ENCODE results near the gene THEM4. TPM values are rescaled to one million over a fixed set of nuclear protein-coding genes. Genes with fewer than 3 reads are reported as not detected.

THEM4 gene
- total and polyA plus RNA-seq, 2 experiments from 2014 or later, result 20.2 to 24.8 TPM

GRCh38 chr1:151843398-151843797 lies 65.9 kb downstream of the THEM4 start:
- H3K9me3 ChIP-seq (ENCODE audit: low read depth), result no peaks in the 10 kb centered on the region
- WGBS (ENCODE audit: low lambda C conversion rate, missing lambda C conversion rate), result 96% methylated on average over 2 of the region's 2 CpGs

GRCh38 chr1:151841141-151841540 lies 68.2 kb downstream of the THEM4 start:
- WGBS (ENCODE audit: low lambda C conversion rate, missing lambda C conversion rate), result 73% methylated on average over 2 of the region's 2 CpGs
- peaks cover 27% of the 10 kb centered on the region for H3K27me3 ChIP-seq
- no peaks in the 10 kb centered on the region for H3K79me2 ChIP-seq
- no peaks in the 10 kb centered on the region for H3K9me3 ChIP-seq (ENCODE audit: low read depth)
- H3K36me3 ChIP-seq (replicated peaks; ENCODE audit: insufficient read depth, low read depth), result no peaks in the 10 kb centered on the region
- no peak overlapping the region for H3K4me3 ChIP-seq
- no peak for TF ChIP-seq EZH2phosphoT487 (IDR thresholded peaks at IDR 0.05; ENCODE audit: low read depth, severe bottlenecking, unreplicated experiment)
- TF ChIP-seq, protein P1, sequence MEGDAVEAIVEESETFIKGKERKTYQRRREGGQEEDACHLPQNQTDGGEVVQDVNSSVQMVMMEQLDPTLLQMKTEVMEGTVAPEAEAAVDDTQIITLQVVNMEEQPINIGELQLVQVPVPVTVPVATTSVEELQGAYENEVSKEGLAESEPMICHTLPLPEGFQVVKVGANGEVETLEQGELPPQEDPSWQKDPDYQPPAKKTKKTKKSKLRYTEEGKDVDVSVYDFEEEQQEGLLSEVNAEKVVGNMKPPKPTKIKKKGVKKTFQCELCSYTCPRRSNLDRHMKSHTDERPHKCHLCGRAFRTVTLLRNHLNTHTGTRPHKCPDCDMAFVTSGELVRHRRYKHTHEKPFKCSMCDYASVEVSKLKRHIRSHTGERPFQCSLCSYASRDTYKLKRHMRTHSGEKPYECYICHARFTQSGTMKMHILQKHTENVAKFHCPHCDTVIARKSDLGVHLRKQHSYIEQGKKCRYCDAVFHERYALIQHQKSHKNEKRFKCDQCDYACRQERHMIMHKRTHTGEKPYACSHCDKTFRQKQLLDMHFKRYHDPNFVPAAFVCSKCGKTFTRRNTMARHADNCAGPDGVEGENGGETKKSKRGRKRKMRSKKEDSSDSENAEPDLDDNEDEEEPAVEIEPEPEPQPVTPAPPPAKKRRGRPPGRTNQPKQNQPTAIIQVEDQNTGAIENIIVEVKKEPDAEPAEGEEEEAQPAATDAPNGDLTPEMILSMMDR (IDR thresholded peaks at IDR 0.05; ENCODE audit: poor library complexity), result no peak
- TF ChIP-seq EZH2 (IDR thresholded peaks at IDR 0.05; ENCODE audit: borderline replicate concordance), result no peak
- no peaks in the 10 kb centered on the region for H4K20me1 ChIP-seq (ENCODE audit: insufficient read depth, poor library complexity, severe bottlenecking)
- no peak overlapping the region for H2AFZ ChIP-seq
- H3K27ac ChIP-seq, result no peak overlapping the region
- no peak for DNase-seq (ENCODE audit: low spot score)
- H3K4me1 ChIP-seq (ENCODE audit: insufficient read depth), result peaks cover 13% of the 10 kb centered on the region
- no peak overlapping the region for H3K4me2 ChIP-seq
- H3K9me2 ChIP-seq (replicated peaks; ENCODE audit: insufficient read depth), result no peaks in the 10 kb centered on the region

More at GRCh38 chr1:151843398-151843797, 65.9 kb downstream of the THEM4 start:
- H2AFZ ChIP-seq, result no peak overlapping the region
- no peak overlapping the region for H3K4me2 ChIP-seq
- no peaks in the 10 kb centered on the region for H3K36me3 ChIP-seq (replicated peaks; ENCODE audit: insufficient read depth, low read depth)
- peaks cover 11% of the 10 kb centered on the region for H3K4me1 ChIP-seq (ENCODE audit: insufficient read depth)
- no peaks in the 10 kb centered on the region for H3K79me2 ChIP-seq
- H3K27ac ChIP-seq, result no peak overlapping the region
- no peak overlapping the region for H3K4me3 ChIP-seq
- H4K20me1 ChIP-seq (ENCODE audit: insufficient read depth, poor library complexity, severe bottlenecking), result no peaks in the 10 kb centered on the region
- peaks cover 17% of the 10 kb centered on the region for H3K27me3 ChIP-seq
- TF ChIP-seq, protein P1 (IDR thresholded peaks at IDR 0.05; ENCODE audit: poor library complexity), result no peak
- TF ChIP-seq EZH2 (IDR thresholded peaks at IDR 0.05; ENCODE audit: borderline replicate concordance), result no peak
- TF ChIP-seq EZH2phosphoT487 (IDR thresholded peaks at IDR 0.05; ENCODE audit: low read depth, severe bottlenecking, unreplicated experiment), result no peak
- no peak for DNase-seq (ENCODE audit: low spot score)
- no peaks in the 10 kb centered on the region for H3K9me2 ChIP-seq (replicated peaks; ENCODE audit: insufficient read depth)

GRCh38 chr1:151840421-151840820 lies 68.9 kb downstream of the THEM4 start:
- no peaks in the 10 kb centered on the region for H3K79me2 ChIP-seq
- no peaks in the 10 kb centered on the region for H3K9me3 ChIP-seq (ENCODE audit: low read depth)
- no peaks in the 10 kb centered on the region for H3K9me2 ChIP-seq (replicated peaks; ENCODE audit: insufficient read depth)
- H3K36me3 ChIP-seq (replicated peaks; ENCODE audit: insufficient read depth, low read depth), result no peaks in the 10 kb centered on the region
- DNase-seq (ENCODE audit: low spot score), result no peak
- H3K27me3 ChIP-seq, result peaks cover 27% of the 10 kb centered on the region
- H2AFZ ChIP-seq, result peak overlapping the region; percentile 66
- H3K27ac ChIP-seq, result peak overlapping the region; percentile 94
- H3K4me3 ChIP-seq, result no peak overlapping the region
- peaks cover 13% of the 10 kb centered on the region for H3K4me1 ChIP-seq (ENCODE audit: insufficient read depth)
- H4K20me1 ChIP-seq (ENCODE audit: insufficient read depth, poor library complexity, severe bottlenecking), result no peaks in the 10 kb centered on the region
- TF ChIP-seq EZH2phosphoT487 (IDR thresholded peaks at IDR 0.05; ENCODE audit: low read depth, severe bottlenecking, unreplicated experiment) (no peak), EZH2 (IDR thresholded peaks at IDR 0.05; ENCODE audit: borderline replicate concordance) (no peak)
- TF ChIP-seq, protein P1 (IDR thresholded peaks at IDR 0.05; ENCODE audit: poor library complexity), result no peak
- peak overlapping the region; percentile 91 for H3K4me2 ChIP-seq

Data from hepatocyte (in vitro differentiated cells).